ENCODE measurements around the gene OCSTAMP.

OCSTAMP gene

GRCh38 chr20:46509523-46509922 lies 40.9 kb downstream of the OCSTAMP start:
- DNase-seq = no peak

- DNase-seq = no peak
Observed at GRCh38 chr20:46507760-46508407, 42.6 kb downstream of the OCSTAMP start.

- DNase-seq = no peak
Observed at GRCh38 chr20:46505506-46505905, 44.9 kb downstream of the OCSTAMP start.

GRCh38 chr20:46501961-46502360 lies 48.5 kb downstream of the OCSTAMP start:
- DNase-seq = no peak

- DNase-seq = no peak
Observed at GRCh38 chr20:46501337-46501942, 49.0 kb downstream of the OCSTAMP start.

GRCh38 chr20:46494077-46494476 lies 56.4 kb downstream of the OCSTAMP start:
- no peak for DNase-seq

- DNase-seq = no peak
Observed at GRCh38 chr20:46491354-46491753, 59.1 kb downstream of the OCSTAMP start.
